Measurements from ENCODE around the gene PAXX. TPM values are rescaled to one million over a fixed set of nuclear protein-coding genes. Genes with fewer than 3 reads are reported as not detected.

PAXX gene
- total RNA-seq, 6 donors from 2014 or later = 41.8 to 150 (median 52.8) TPM

GRCh38 chr9:137034709-137035506 lies 42.7 kb downstream of the PAXX start:
- H3K27ac ChIP-seq = peak overlapping the region; percentile 46 to 79 (median 67)
- H3K27me3 ChIP-seq = no peaks in the 10 kb centered on the region
- DNase-seq = peak; percentile 89 to 92
- no peaks in the 10 kb centered on the region for H3K9me3 ChIP-seq
- peak; percentile 83 for ATAC-seq (ENCODE audit: low FRiP score in 2 of 2)
- H3K4me1 ChIP-seq = peaks cover 17 to 45% (median 34%) of the 10 kb centered on the region in 4 donors
- WGBS, 2 donors = 25 to 27% methylated on average over 13 to 18 of the region's 24 CpGs
- TF ChIP-seq CTCF (IDR thresholded peaks at IDR 0.05) (peak; percentile 87 to 97 (median 94)), POLR2A (IDR thresholded peaks at IDR 0.05) (no peak), EP300 (IDR thresholded peaks at IDR 0.05) (no peak), POLR2AphosphoS5 (IDR thresholded peaks at IDR 0.05) (peak in 1 of 2 donors; percentile 8)
- H3K4me3 ChIP-seq = peak overlapping the region in 3 of 4 donors; percentile 6 to 30 (median 22)
- H3K36me3 ChIP-seq = peaks cover 0 to 27% (median 14%) of the 10 kb centered on the region in 4 donors

GRCh38 chr9:137035507-137035834 lies 43.2 kb downstream of the PAXX start:
- ATAC-seq (ENCODE audit: low FRiP score in 2 of 2) (peak in 1 of 2 donors; percentile 0), DNase-seq (no peak)
- Histone ChIP-seq H3K9me3 (no peaks in the 10 kb centered on the region), H3K4me1 (peaks cover 21 to 41% (median 32%) of the 10 kb centered on the region in 4 donors), H3K4me3 (no peak overlapping the region), H3K36me3 (peaks cover 0 to 32% (median 19%) of the 10 kb centered on the region in 4 donors), H3K27me3 (no peaks in the 10 kb centered on the region), H3K27ac (peak overlapping the region in 1 of 4 donors; percentile 79)
- 32% methylated on average over 8 of the region's 9 CpGs; no CpG with 5 or more reads in 1 of the 2 donors for WGBS, 2 donors
- TF ChIP-seq EP300 (IDR thresholded peaks at IDR 0.05) (no peak), CTCF (IDR thresholded peaks at IDR 0.05) (peak in 2 of 6 experiments; percentile 8 to 31), POLR2AphosphoS5 (IDR thresholded peaks at IDR 0.05) (no peak)

- Histone ChIP-seq H3K9me3 (no peaks in the 10 kb centered on the region), H3K36me3 (peaks cover 0 to 35% (median 21%) of the 10 kb centered on the region in 4 donors), H3K4me1 (peaks cover 23 to 41% (median 30%) of the 10 kb centered on the region in 4 donors), H3K27me3 (no peaks in the 10 kb centered on the region), H3K27ac (peak overlapping the region in 2 of 4 donors; percentile 8 to 79), H3K4me3 (no peak overlapping the region)
- WGBS, 2 donors = 74 to 89% methylated on average over 8 of the region's 8 CpGs
- ATAC-seq (ENCODE audit: low FRiP score in 2 of 2) = no peak
- peak in 1 of 2 donors; percentile 52 for DNase-seq
- TF ChIP-seq POLR2AphosphoS5 (IDR thresholded peaks at IDR 0.05) (no peak), POLR2A (IDR thresholded peaks at IDR 0.05) (no peak)
These were observed 43.7 kb downstream of the PAXX start for GRCh38 chr9:137035937-137036336.

GRCh38 chr9:137037035-137037434 lies 44.8 kb downstream of the PAXX start:
- Histone ChIP-seq H3K36me3 (peaks cover 0 to 35% (median 21%) of the 10 kb centered on the region in 4 donors), H3K27me3 (no peaks in the 10 kb centered on the region), H3K4me3 (no peak overlapping the region), H3K27ac (no peak overlapping the region), H3K9me3 (no peaks in the 10 kb centered on the region), H3K4me1 (peaks cover 23 to 39% (median 34%) of the 10 kb centered on the region in 4 donors)
- 73 to 83% methylated on average over 7 to 13 of the region's 13 CpGs for WGBS, 2 donors
- DNase-seq = peak in 1 of 2 donors; percentile 69
- no peak for TF ChIP-seq POLR2AphosphoS5 (IDR thresholded peaks at IDR 0.05)
- TF ChIP-seq POLR2A (IDR thresholded peaks at IDR 0.05) = no peak
- TF ChIP-seq EP300 (IDR thresholded peaks at IDR 0.05) = no peak
- TF ChIP-seq CTCF (IDR thresholded peaks at IDR 0.05) = no peak
- no peak for ATAC-seq (ENCODE audit: low FRiP score in 2 of 2)

- DNase-seq = no peak
- H3K27me3 ChIP-seq = no peaks in the 10 kb centered on the region
- 84 to 90% methylated on average over 10 of the region's 10 CpGs for WGBS, 2 donors
These were observed 45.3 kb downstream of the PAXX start for GRCh38 chr9:137037483-137037882.

More at GRCh38 chr9:137037483-137037882, 45.3 kb downstream of the PAXX start:
- TF ChIP-seq CTCF (IDR thresholded peaks at IDR 0.05) = no peak
- no peak for TF ChIP-seq POLR2A (IDR thresholded peaks at IDR 0.05)
- TF ChIP-seq POLR2AphosphoS5 (IDR thresholded peaks at IDR 0.05) = no peak
- TF ChIP-seq EP300 (IDR thresholded peaks at IDR 0.05) = no peak
- Histone ChIP-seq H3K9me3 (no peaks in the 10 kb centered on the region), H3K4me1 (peaks cover 20 to 38% (median 34%) of the 10 kb centered on the region in 4 donors), H3K4me3 (no peak overlapping the region), H3K27ac (no peak overlapping the region), H3K36me3 (peaks cover 0 to 35% (median 21%) of the 10 kb centered on the region in 4 donors)
- ATAC-seq (ENCODE audit: low FRiP score in 2 of 2) = no peak
